ENCODE results near the gene SPAG9.

The SPAG9 gene

DNA sequence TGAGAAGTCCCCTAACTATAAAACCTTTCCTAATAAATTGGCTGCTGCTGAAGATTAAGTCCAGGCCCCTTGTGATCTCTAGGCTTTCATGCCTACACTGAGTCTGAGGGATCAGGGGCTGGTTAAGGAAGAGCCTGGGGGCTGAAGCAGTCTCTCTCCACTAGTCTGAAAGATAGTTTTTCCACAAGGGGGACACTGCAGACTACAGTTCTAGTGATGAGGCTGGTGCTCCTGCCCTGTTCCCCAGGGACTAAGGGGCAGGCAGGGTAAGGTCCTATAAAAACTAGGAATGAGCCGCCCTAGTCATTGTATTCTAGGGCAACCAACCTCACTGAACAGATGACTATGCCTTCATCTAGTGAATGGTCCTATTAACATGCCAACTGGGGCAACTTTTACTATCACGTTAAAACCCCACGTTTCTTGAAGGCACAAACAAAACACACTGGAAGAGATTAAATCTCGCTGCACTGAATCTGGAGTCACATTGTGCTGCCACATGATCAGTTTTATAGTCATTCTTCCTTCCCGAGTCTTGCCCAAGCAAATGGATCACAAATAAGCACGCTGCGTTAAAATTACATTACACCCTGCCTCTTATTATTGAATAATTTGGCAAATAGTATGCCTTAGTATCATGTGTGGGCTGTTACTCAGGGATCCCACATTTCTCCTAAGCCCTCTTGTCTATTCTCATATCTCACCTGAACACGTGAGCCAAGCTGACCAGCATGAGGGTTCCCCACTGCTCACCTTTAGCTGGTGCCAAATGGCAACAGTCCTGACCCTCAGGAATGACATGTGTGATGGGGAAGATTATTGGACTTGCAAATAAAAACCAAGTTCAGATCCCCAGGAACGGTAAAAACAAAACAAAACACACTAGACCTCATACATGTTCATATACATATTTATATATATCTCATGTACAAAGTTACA lies 159.1 kb downstream of the SPAG9 start:
- no peaks in the 10 kb centered on the region for H3K9me3 ChIP-seq (ENCODE audit: insufficient read depth, low read length, severe bottlenecking)
- no peaks in the 10 kb centered on the region for H3K79me2 ChIP-seq (ENCODE audit: insufficient read depth, low read length)
- no peak for DNase-seq
- peaks cover 21% of the 10 kb centered on the region for H3K36me3 ChIP-seq (ENCODE audit: insufficient read depth, low read length)
- H3K4me2 ChIP-seq (ENCODE audit: insufficient read depth, low read length): no peak overlapping the region
- no peak overlapping the region for H3K27ac ChIP-seq (ENCODE audit: low read length)
- no peaks in the 10 kb centered on the region for H3K4me1 ChIP-seq (ENCODE audit: insufficient read depth, low read length)
- H4K20me1 ChIP-seq (ENCODE audit: insufficient read depth, low read length): peaks cover 2% of the 10 kb centered on the region; the same call in 1 of the 2 replicates
- H3K27me3 ChIP-seq (ENCODE audit: insufficient read depth, low read length, poor library complexity): no peaks in the 10 kb centered on the region
- no peak for ATAC-seq (ENCODE audit: insufficient read depth, low read depth)
- H2AFZ ChIP-seq (ENCODE audit: low read depth, low read length): no peak overlapping the region
- TF ChIP-seq EZH2 (IDR thresholded peaks at IDR 0.05; ENCODE audit: borderline replicate concordance, low read depth, low read length, severe bottlenecking) (no peak), CTCF (IDR thresholded peaks at IDR 0.05; ENCODE audit: borderline replicate concordance, extremely low read depth, low read length, poor library complexity, severe bottlenecking) (no peak)
- no peak overlapping the region for H3K9ac ChIP-seq (ENCODE audit: low read depth, low read length)
- no peak overlapping the region for H3K4me3 ChIP-seq (ENCODE audit: low read depth in 1 of 2, low read length in 2 of 2)

- no peaks in the 10 kb centered on the region for H3K27me3 ChIP-seq (ENCODE audit: insufficient read depth, low read length, poor library complexity)
- H2AFZ ChIP-seq (ENCODE audit: low read depth, low read length): no peak overlapping the region
- TF ChIP-seq EZH2 (IDR thresholded peaks at IDR 0.05; ENCODE audit: borderline replicate concordance, low read depth, low read length, severe bottlenecking) (no peak), CTCF (IDR thresholded peaks at IDR 0.05; ENCODE audit: borderline replicate concordance, extremely low read depth, low read length, poor library complexity, severe bottlenecking) (no peak)
- peaks cover 3% of the 10 kb centered on the region; the same call in 1 of the 2 replicates for H3K4me1 ChIP-seq (ENCODE audit: insufficient read depth, low read length)
- H3K4me3 ChIP-seq (ENCODE audit: low read depth in 1 of 2, low read length in 2 of 2): no peak overlapping the region
- no peak for ATAC-seq (ENCODE audit: insufficient read depth, low read depth)
- peaks cover 8% of the 10 kb centered on the region; the same call in 1 of the 2 replicates for H3K36me3 ChIP-seq (ENCODE audit: insufficient read depth, low read length)
- peaks cover 4% of the 10 kb centered on the region; the same call in 1 of the 2 replicates for H4K20me1 ChIP-seq (ENCODE audit: insufficient read depth, low read length)
- no peaks in the 10 kb centered on the region for H3K9me3 ChIP-seq (ENCODE audit: insufficient read depth, low read length, severe bottlenecking)
- H3K79me2 ChIP-seq (ENCODE audit: insufficient read depth, low read length): no peaks in the 10 kb centered on the region
- no peak for DNase-seq
- H3K4me2 ChIP-seq (ENCODE audit: insufficient read depth, low read length): no peak overlapping the region
- H3K27ac ChIP-seq (ENCODE audit: low read length): no peak overlapping the region
- H3K9ac ChIP-seq (ENCODE audit: low read depth, low read length): no peak overlapping the region
Observed at GRCh38 chr17:50959341-50959740, 161.3 kb downstream of the SPAG9 start.

- peaks cover 8% of the 10 kb centered on the region; the same call in 1 of the 2 replicates for H3K36me3 ChIP-seq (ENCODE audit: insufficient read depth, low read length)
- TF ChIP-seq EZH2 (IDR thresholded peaks at IDR 0.05; ENCODE audit: borderline replicate concordance, low read depth, low read length, severe bottlenecking) (no peak), CTCF (IDR thresholded peaks at IDR 0.05; ENCODE audit: borderline replicate concordance, extremely low read depth, low read length, poor library complexity, severe bottlenecking) (no peak)
- ATAC-seq (ENCODE audit: insufficient read depth, low read depth): no peak
- no peaks in the 10 kb centered on the region for H3K9me3 ChIP-seq (ENCODE audit: insufficient read depth, low read length, severe bottlenecking)
- no peak overlapping the region for H3K27ac ChIP-seq (ENCODE audit: low read length)
- H3K79me2 ChIP-seq (ENCODE audit: insufficient read depth, low read length): no peaks in the 10 kb centered on the region
- H3K27me3 ChIP-seq (ENCODE audit: insufficient read depth, low read length, poor library complexity): no peaks in the 10 kb centered on the region
- no peak overlapping the region for H3K9ac ChIP-seq (ENCODE audit: low read depth, low read length)
- no peak for DNase-seq
- H3K4me3 ChIP-seq (ENCODE audit: low read depth in 1 of 2, low read length in 2 of 2): no peak overlapping the region
- H3K4me1 ChIP-seq (ENCODE audit: insufficient read depth, low read length): peaks cover 8% of the 10 kb centered on the region; the same call in 1 of the 2 replicates
- H4K20me1 ChIP-seq (ENCODE audit: insufficient read depth, low read length): peaks cover 4% of the 10 kb centered on the region; the same call in 1 of the 2 replicates
- H3K4me2 ChIP-seq (ENCODE audit: insufficient read depth, low read length): no peak overlapping the region
- H2AFZ ChIP-seq (ENCODE audit: low read depth, low read length): no peak overlapping the region
Observed at GRCh38 chr17:50957600-50958575, 162.8 kb downstream of the SPAG9 start.

Data from DND-41 (cell line).